ENCODE measurements around the gene ELAVL2. TPM values are rescaled to one million over a fixed set of nuclear protein-coding genes. Genes with fewer than 3 reads are reported as not detected.

The ELAVL2 gene
- total RNA-seq, 1 donor from 2014 or later = not detected

- H3K4me3 ChIP-seq = no peak overlapping the region
- DNase-seq (no peak), ATAC-seq (no peak)
- TF ChIP-seq CTCF (IDR thresholded peaks at IDR 0.05) = no peak
- no peaks in the 10 kb centered on the region for H3K36me3 ChIP-seq
- no peaks in the 10 kb centered on the region for H3K4me1 ChIP-seq
- no peaks in the 10 kb centered on the region for H3K9me3 ChIP-seq
- H3K27ac ChIP-seq = no peak overlapping the region
- H3K27me3 ChIP-seq (ENCODE audit: low read depth) = no peaks in the 10 kb centered on the region
- intact Hi-C loops (cut with DNase I) = no loop called here
Observed at GRCh38 chr9:23784962-23785361, 41.1 kb downstream of the ELAVL2 start.

GRCh38 chr9:23783509-23783908 lies 42.5 kb downstream of the ELAVL2 start:
- ATAC-seq (no peak), DNase-seq (no peak)
- Histone ChIP-seq H3K9me3 (no peaks in the 10 kb centered on the region), H3K27me3 (ENCODE audit: low read depth) (no peaks in the 10 kb centered on the region), H3K4me1 (no peaks in the 10 kb centered on the region), H3K27ac (no peak overlapping the region), H3K36me3 (no peaks in the 10 kb centered on the region), H3K4me3 (no peak overlapping the region)
- no peak for TF ChIP-seq CTCF (IDR thresholded peaks at IDR 0.05)
- intact Hi-C loops (cut with DNase I) = no loop called here

- H3K4me3 ChIP-seq = no peak overlapping the region
- no peaks in the 10 kb centered on the region for H3K9me3 ChIP-seq
- DNase-seq (no peak), ATAC-seq (no peak)
- intact Hi-C loops (cut with DNase I) = no loop called here
- no peaks in the 10 kb centered on the region for H3K4me1 ChIP-seq
- no peaks in the 10 kb centered on the region for H3K36me3 ChIP-seq
- no peak for TF ChIP-seq CTCF (IDR thresholded peaks at IDR 0.05)
- no peaks in the 10 kb centered on the region for H3K27me3 ChIP-seq (ENCODE audit: low read depth)
- H3K27ac ChIP-seq = no peak overlapping the region
Observed at GRCh38 chr9:23779220-23779619, 46.8 kb downstream of the ELAVL2 start.

GRCh38 chr9:23777328-23777727 lies 48.7 kb downstream of the ELAVL2 start:
- no peak overlapping the region for H3K4me3 ChIP-seq
- no peak for TF ChIP-seq CTCF (IDR thresholded peaks at IDR 0.05)
- H3K36me3 ChIP-seq = no peaks in the 10 kb centered on the region
- H3K4me1 ChIP-seq = no peaks in the 10 kb centered on the region
- intact Hi-C loops (cut with DNase I) = no loop called here
- ATAC-seq (no peak), DNase-seq (no peak)
- H3K9me3 ChIP-seq = no peaks in the 10 kb centered on the region
- no peaks in the 10 kb centered on the region for H3K27me3 ChIP-seq (ENCODE audit: low read depth)
- H3K27ac ChIP-seq = no peak overlapping the region

GRCh38 chr9:23775549-23775948 lies 50.5 kb downstream of the ELAVL2 start:
- H3K4me1 ChIP-seq = no peaks in the 10 kb centered on the region
- DNase-seq (no peak), ATAC-seq (no peak)
- no peak overlapping the region for H3K4me3 ChIP-seq
- no peak for TF ChIP-seq CTCF (IDR thresholded peaks at IDR 0.05)
- intact Hi-C loops (cut with DNase I) = no loop called here
- no peaks in the 10 kb centered on the region for H3K27me3 ChIP-seq (ENCODE audit: low read depth)
- no peaks in the 10 kb centered on the region for H3K36me3 ChIP-seq
- H3K9me3 ChIP-seq = no peaks in the 10 kb centered on the region
- no peak overlapping the region for H3K27ac ChIP-seq

GRCh38 chr9:23774266-23774665 lies 51.8 kb downstream of the ELAVL2 start:
- no peak overlapping the region for H3K27ac ChIP-seq
- intact Hi-C loops (cut with DNase I) = no loop called here
- H3K4me1 ChIP-seq = no peaks in the 10 kb centered on the region
- H3K9me3 ChIP-seq = no peaks in the 10 kb centered on the region
- ATAC-seq = no peak
- H3K4me3 ChIP-seq = no peak overlapping the region
- TF ChIP-seq CTCF (IDR thresholded peaks at IDR 0.05) = no peak
- H3K27me3 ChIP-seq (ENCODE audit: low read depth) = no peaks in the 10 kb centered on the region
- H3K36me3 ChIP-seq = no peaks in the 10 kb centered on the region
- DNase-seq = no peak
